Fibroblast of skin of right biceps (primary cell): ENCODE results near the gene ZDHHC11.
"Not testable (repeated sequence)": the region's sequence is repeated elsewhere in the genome, so short reads cannot be mapped to it uniquely, and the experiment has no call there.

Source experiments
- DNase-seq: peaks from one replicate; pipeline ENCODE4 v3.0.0-alpha.2; 2013

Gene ZDHHC11

GRCh38 chr5:850511-851006 lies at the start of gene ZDHHC11:
TSS of gene ZDHHC11 (minus strand) at chr5:850986. CDS start at chr5:850602, 384 bp downstream.
- no peak for DNase-seq

GRCh38 chr5:893711-894110 lies 42.9 kb upstream of the ZDHHC11 start:
- no peak for DNase-seq

GRCh38 chr5:893137-893506 lies 42.3 kb upstream of the ZDHHC11 start:
- DNase-seq, result no peak

GRCh38 chr5:892394-893136 lies 41.8 kb upstream of the ZDHHC11 start, which contains the start of the genes BRD9 and TRIP13:
TSS of gene BRD9 (minus strand) at chr5:892801. CDS start at chr5:892657, 144 bp downstream.
TSS of gene TRIP13 (plus strand) at chr5:892884. CDS start at chr5:892999, 115 bp downstream.
- peak; percentile 80 for DNase-seq

- DNase-seq, result no peak
Measured at GRCh38 chr5:891837-892393, 41.1 kb upstream of the ZDHHC11 start.

GRCh38 chr5:891117-891836 lies 40.5 kb upstream of the ZDHHC11 start:
- DNase-seq, result peak; percentile 12

GRCh38 chr5:889075-889710 lies 38.4 kb upstream of the ZDHHC11 start:
- no peak for DNase-seq

GRCh38 chr5:888638-889035 lies 37.9 kb upstream of the ZDHHC11 start:
- no peak for DNase-seq

- DNase-seq, result no peak
Measured at GRCh38 chr5:887947-888637, 37.3 kb upstream of the ZDHHC11 start.

- no peak for DNase-seq
Measured at GRCh38 chr5:886716-887325, 36.0 kb upstream of the ZDHHC11 start.

- DNase-seq, result no peak
Measured at GRCh38 chr5:886036-886435, 35.2 kb upstream of the ZDHHC11 start.

- no peak for DNase-seq
Measured at GRCh38 chr5:885529-885928, 34.7 kb upstream of the ZDHHC11 start.

- DNase-seq, result no peak
Measured at GRCh38 chr5:885127-885442, 34.3 kb upstream of the ZDHHC11 start.

GRCh38 chr5:884345-885126 lies 33.8 kb upstream of the ZDHHC11 start:
- DNase-seq, result no peak

GRCh38 chr5:883475-884181 lies 32.8 kb upstream of the ZDHHC11 start:
- DNase-seq, result no peak

- no peak for DNase-seq
Measured at GRCh38 chr5:882253-883183, 31.7 kb upstream of the ZDHHC11 start.

- DNase-seq, result no peak
Measured at GRCh38 chr5:881551-881935, 30.8 kb upstream of the ZDHHC11 start.

- no peak for DNase-seq
Measured at GRCh38 chr5:880816-881550, 30.2 kb upstream of the ZDHHC11 start.

- not testable (repeated sequence) for DNase-seq
Measured at GRCh38 chr5:878677-879076, 27.9 kb upstream of the ZDHHC11 start.
